ENCODE data around the gene TBC1D4. TPM values are rescaled to one million over a fixed set of nuclear protein-coding genes. Genes with fewer than 3 reads are reported as not detected.

The TBC1D4 gene
- total and polyA plus RNA-seq, 10 of the 15 experiments (the other 5 are each of a cell fraction or from before 2014, with no cell fraction given), result 11.0 to 38.6 (median 25.5) TPM

GRCh38 chr13:75345193-75345592 lies 136.8 kb downstream of the TBC1D4 start (continued):
- TF ChIP-seq PKNOX1 (IDR thresholded peaks at IDR 0.05) (no peak), SIN3A (IDR thresholded peaks at IDR 0.05; ENCODE audit: low read depth, low read length) (no peak), BACH1 (IDR thresholded peaks at IDR 0.05; ENCODE audit: borderline replicate concordance) (no peak), LARP7 (IDR thresholded peaks at IDR 0.05) (no peak), ZNF274 (IDR thresholded peaks at IDR 0.05; ENCODE audit: insufficient read depth, insufficient read length) (no peak)

GRCh38 chr13:75341028-75341427 lies 140.9 kb downstream of the TBC1D4 start:
- no peak for TF ChIP-seq MTA2 (IDR thresholded peaks at IDR 0.05; ENCODE audit: low read depth)
- TF ChIP-seq ZNF687 (IDR thresholded peaks at IDR 0.05), result 0 out of 2 replicates have a peak, but pooled peaks have one; percentile 30
- TF ChIP-seq ZNF207 (IDR thresholded peaks at IDR 0.05; ENCODE audit: borderline replicate concordance), result no peak
- peak; percentile 59 for TF ChIP-seq RAD51 (IDR thresholded peaks at IDR 0.05)
- peak; percentile 76 to 89; a peak in 3 of 4 replicates for TF ChIP-seq BHLHE40 (IDR thresholded peaks at IDR 0.05; ENCODE audit: borderline replicate concordance in 1 of 2, low read depth in 2 of 2, low read length in 1 of 2)
- ChIA-PET CTCF (interaction anchor here (0.7 to 1.6 kb wide), 4 partner anchors 14 to 33 kb away, joined by 3 to 5 read pairs (median 3); no protein-coding TSS in a partner anchor), SMC1A (ENCODE audit: uncharacterized antibody, unreplicated experiment) (interaction anchor here (0.9 to 2.0 kb wide), 8 partner anchors 9 to 31 kb away, joined by 3 to 15 read pairs (median 4); no protein-coding TSS in a partner anchor), RAD21 (ENCODE audit: unreplicated experiment) (interaction anchor here (0.7 to 2.0 kb wide), 5 partner anchors 12 to 38 kb away, joined by 3 to 5 read pairs (median 3); no protein-coding TSS in a partner anchor), POLR2A (interaction anchor here (0.9 to 1.1 kb wide), 2 partner anchors 9 to 24 kb away, joined by 3 to 6 read pairs; no protein-coding TSS in a partner anchor)
- in situ Hi-C loops (cut with MboI), result no loop called here
- Histone ChIP-seq H3K79me2 (ENCODE audit: control insufficient read depth, insufficient read depth, low read length) (no peaks in the 10 kb centered on the region), H2AFZ (ENCODE audit: control insufficient read depth, low read depth, low read length) (peak overlapping the region; percentile 13), H3K4me2 (ENCODE audit: control insufficient read depth, insufficient read depth) (no peak overlapping the region), H3K27me3 (replicated peaks in 1 of 2; ENCODE audit: control insufficient read depth in 2 of 2, insufficient read depth in 2 of 2, low read length in 1 of 2) (no peaks in the 10 kb centered on the region), H3K9me3 (replicated peaks; ENCODE audit: control insufficient read depth, insufficient read depth, low read length) (no peaks in the 10 kb centered on the region), H3K9ac (ENCODE audit: control insufficient read depth, insufficient read depth, low read length) (no peak overlapping the region), H3K27ac (ENCODE audit: control insufficient read depth, insufficient read depth) (no peak overlapping the region), H3K4me3 (no peak overlapping the region), H4K20me1 (ENCODE audit: control insufficient read depth, insufficient read depth) (no peaks in the 10 kb centered on the region), H3K4me1 (ENCODE audit: control insufficient read depth, insufficient read depth, low read length) (no peaks in the 10 kb centered on the region), H3K36me3 (ENCODE audit: control insufficient read depth in 2 of 2, insufficient read depth in 2 of 2, low read length in 1 of 2) (no peaks in the 10 kb centered on the region)
- no peak for FAIRE-seq
- peak; percentile 73 for ATAC-seq
- WGBS (ENCODE audit: insufficient coverage, insufficient replicate concordance, low lambda C conversion rate, missing lambda C conversion rate), result 53% methylated on average over 5 of the region's 5 CpGs
- intact Hi-C loops (cut with micrococcal nuclease; ENCODE audit: unreplicated experiment), result no loop called here
- no peak for DNase-seq (ENCODE audit: low read depth, low spot score)
- BruUV-seq (replicated peaks), result no TSS peak

All from GM12878 (cell line).